ENCODE data around the gene PRIM1.

DNA sequence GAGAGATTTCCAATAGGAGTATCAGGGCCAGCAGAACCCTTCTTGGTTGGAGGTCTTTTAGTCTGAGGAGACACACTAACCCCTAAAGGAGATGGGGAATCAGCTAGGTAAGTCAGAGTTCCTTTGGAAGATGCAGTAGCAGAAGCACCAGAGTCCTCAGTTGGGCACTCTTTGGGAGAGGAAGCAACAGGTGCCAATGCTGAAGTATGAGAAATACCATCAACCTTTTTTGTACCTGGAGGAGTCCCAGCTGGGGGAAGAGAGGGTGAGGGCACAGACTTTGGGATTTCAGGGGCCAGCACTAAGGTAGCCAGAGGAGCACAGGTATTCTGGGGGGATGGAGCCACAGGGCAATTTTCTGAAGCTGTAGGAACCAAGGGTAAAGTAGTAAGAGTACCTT is 33.1 kb downstream of the PRIM1 start:
- TF ChIP-seq, protein P1, sequence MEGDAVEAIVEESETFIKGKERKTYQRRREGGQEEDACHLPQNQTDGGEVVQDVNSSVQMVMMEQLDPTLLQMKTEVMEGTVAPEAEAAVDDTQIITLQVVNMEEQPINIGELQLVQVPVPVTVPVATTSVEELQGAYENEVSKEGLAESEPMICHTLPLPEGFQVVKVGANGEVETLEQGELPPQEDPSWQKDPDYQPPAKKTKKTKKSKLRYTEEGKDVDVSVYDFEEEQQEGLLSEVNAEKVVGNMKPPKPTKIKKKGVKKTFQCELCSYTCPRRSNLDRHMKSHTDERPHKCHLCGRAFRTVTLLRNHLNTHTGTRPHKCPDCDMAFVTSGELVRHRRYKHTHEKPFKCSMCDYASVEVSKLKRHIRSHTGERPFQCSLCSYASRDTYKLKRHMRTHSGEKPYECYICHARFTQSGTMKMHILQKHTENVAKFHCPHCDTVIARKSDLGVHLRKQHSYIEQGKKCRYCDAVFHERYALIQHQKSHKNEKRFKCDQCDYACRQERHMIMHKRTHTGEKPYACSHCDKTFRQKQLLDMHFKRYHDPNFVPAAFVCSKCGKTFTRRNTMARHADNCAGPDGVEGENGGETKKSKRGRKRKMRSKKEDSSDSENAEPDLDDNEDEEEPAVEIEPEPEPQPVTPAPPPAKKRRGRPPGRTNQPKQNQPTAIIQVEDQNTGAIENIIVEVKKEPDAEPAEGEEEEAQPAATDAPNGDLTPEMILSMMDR (IDR thresholded peaks at IDR 0.05): no peak
- no peak for TF ChIP-seq POLR2A (IDR thresholded peaks at IDR 0.05)
- TF ChIP-seq EP300 (IDR thresholded peaks at IDR 0.05): no peak
